ENCODE measurements around the gene BTRC.

DNA sequence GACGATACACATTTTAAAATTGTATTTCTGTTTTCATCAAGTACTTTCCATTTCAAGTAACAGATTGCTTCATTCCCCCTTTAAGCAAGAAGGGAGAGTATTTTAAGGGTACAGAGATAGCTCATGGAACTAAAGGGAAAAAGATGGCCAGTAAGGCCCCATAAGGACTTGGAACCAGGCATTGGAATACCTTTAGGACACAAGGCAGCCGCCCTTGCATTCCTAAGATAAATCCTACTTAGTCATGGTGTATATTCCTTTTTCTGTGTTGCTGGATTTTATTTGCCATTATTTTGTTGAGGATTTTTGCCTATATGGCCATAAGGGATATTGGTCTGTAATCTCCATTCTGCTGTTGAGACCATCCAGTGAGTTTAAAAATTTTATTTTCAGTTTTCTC is 49.2 kb downstream of the BTRC start:
- TF ChIP-seq CEBPB (IDR thresholded peaks at IDR 0.05) (no peak), POLR2A (IDR thresholded peaks at IDR 0.05; ENCODE audit: low read length) (no peak), ZFP36 (IDR thresholded peaks at IDR 0.05; ENCODE audit: borderline replicate concordance, partially characterized antibody) (no peak), RAD21 (conservative IDR thresholded peaks at IDR 0.05 in 1 of 2, IDR thresholded peaks at IDR 0.05 in 1 of 2) (no peak), E2F6 (IDR thresholded peaks at IDR 0.05; ENCODE audit: borderline replicate concordance, low read depth) (no peak), CTCF (IDR thresholded peaks at IDR 0.05) (no peak), RARB (CRISPR knock-in tag; IDR thresholded peaks at IDR 0.05) (no peak), USF2 (IDR thresholded peaks at IDR 0.05) (no peak), EP300 (IDR thresholded peaks at IDR 0.05) (no peak), CHD4 (IDR thresholded peaks at IDR 0.05; ENCODE audit: borderline replicate concordance) (no peak), TP53 (CRISPR knock-in tag; IDR thresholded peaks at IDR 0.05) (no peak)
- TF ChIP-seq, protein P1, sequence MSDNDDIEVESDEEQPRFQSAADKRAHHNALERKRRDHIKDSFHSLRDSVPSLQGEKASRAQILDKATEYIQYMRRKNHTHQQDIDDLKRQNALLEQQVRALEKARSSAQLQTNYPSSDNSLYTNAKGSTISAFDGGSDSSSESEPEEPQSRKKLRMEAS (IDR thresholded peaks at IDR 0.05), result no peak
- TF ChIP-seq, protein P2, sequence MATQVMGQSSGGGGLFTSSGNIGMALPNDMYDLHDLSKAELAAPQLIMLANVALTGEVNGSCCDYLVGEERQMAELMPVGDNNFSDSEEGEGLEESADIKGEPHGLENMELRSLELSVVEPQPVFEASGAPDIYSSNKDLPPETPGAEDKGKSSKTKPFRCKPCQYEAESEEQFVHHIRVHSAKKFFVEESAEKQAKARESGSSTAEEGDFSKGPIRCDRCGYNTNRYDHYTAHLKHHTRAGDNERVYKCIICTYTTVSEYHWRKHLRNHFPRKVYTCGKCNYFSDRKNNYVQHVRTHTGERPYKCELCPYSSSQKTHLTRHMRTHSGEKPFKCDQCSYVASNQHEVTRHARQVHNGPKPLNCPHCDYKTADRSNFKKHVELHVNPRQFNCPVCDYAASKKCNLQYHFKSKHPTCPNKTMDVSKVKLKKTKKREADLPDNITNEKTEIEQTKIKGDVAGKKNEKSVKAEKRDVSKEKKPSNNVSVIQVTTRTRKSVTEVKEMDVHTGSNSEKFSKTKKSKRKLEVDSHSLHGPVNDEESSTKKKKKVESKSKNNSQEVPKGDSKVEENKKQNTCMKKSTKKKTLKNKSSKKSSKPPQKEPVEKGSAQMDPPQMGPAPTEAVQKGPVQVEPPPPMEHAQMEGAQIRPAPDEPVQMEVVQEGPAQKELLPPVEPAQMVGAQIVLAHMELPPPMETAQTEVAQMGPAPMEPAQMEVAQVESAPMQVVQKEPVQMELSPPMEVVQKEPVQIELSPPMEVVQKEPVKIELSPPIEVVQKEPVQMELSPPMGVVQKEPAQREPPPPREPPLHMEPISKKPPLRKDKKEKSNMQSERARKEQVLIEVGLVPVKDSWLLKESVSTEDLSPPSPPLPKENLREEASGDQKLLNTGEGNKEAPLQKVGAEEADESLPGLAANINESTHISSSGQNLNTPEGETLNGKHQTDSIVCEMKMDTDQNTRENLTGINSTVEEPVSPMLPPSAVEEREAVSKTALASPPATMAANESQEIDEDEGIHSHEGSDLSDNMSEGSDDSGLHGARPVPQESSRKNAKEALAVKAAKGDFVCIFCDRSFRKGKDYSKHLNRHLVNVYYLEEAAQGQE (IDR thresholded peaks at IDR 0.05), result no peak

All from A549 (cell line).